NCI-H2081 treated with DMSO at 0.1 percent for 48 hours (cell line): ENCODE results near the gene HAUS6.
A peak's percentile ranks its signal among the peaks of the same experiment; 100 is the strongest.
"Not testable (repeated sequence)": the region's sequence is repeated elsewhere in the genome, so short reads cannot be mapped to it uniquely, and the experiment has no call there.

Source experiments
- DNase-seq: peaks from one replicate; lab custom pipeline; 2025; lab: John Stamatoyannopoulos, UW

The HAUS6 gene

DNA sequence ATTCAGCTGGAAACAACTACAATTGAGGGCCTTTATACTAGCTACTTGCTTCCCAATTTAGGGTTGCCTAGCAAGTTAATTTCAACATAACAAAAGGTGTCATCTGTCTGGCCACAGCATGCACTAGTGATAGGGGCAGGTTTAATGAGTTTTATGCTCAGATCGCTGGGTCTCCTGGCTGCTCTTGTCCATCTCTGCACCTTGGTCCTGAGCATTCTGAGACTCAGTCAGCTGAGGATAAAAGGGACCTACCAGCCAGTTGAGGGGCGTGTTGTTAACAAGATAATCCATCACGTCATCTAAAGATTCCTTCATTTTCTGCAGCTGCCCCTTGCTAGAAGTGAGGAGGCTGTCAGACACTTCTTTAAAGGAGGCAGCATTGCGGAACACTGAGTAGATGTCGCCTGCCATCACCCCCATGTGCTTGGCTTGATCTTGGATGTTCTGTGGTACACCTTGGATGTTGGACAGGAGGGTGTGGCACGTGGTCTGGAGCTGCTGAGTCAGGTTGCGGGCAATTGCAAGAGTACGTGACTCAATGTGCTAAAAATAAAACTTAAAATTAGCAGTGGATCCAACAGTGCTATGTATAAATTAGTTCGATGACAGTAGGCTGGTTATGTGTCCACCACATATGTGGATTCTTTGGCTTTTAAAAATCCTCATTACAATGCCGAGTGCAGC is 13.5 kb upstream of the HAUS6 start:
- DNase-seq, result no peak

DNA sequence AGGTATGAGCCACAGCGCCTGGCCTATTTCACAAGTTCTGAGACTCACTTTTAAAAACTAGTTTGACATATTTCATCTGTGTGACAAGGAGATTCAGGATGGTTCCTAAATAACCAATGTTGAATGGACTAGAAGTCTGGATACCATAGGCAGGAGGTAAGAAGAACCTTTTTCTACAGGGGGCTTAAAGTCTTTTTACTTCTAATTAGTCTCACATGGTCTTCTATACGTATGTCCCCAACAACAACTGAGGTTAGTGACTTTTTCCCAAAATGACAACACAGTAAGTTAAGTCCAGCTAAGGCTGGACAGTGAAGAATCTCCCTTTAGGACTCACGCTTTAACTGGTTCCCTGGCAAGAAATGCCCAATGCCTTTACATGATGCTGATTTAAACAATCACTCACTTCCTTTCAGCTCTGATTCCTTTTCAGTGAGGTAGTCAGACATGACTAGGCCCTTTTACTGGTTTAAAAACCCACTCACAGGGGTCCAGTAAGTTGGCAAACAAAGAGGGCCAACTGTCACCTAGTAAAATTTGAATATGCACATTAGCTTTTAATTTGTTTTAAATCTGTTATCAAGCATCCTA is 12.1 kb upstream of the HAUS6 start:
- no peak for DNase-seq

DNA sequence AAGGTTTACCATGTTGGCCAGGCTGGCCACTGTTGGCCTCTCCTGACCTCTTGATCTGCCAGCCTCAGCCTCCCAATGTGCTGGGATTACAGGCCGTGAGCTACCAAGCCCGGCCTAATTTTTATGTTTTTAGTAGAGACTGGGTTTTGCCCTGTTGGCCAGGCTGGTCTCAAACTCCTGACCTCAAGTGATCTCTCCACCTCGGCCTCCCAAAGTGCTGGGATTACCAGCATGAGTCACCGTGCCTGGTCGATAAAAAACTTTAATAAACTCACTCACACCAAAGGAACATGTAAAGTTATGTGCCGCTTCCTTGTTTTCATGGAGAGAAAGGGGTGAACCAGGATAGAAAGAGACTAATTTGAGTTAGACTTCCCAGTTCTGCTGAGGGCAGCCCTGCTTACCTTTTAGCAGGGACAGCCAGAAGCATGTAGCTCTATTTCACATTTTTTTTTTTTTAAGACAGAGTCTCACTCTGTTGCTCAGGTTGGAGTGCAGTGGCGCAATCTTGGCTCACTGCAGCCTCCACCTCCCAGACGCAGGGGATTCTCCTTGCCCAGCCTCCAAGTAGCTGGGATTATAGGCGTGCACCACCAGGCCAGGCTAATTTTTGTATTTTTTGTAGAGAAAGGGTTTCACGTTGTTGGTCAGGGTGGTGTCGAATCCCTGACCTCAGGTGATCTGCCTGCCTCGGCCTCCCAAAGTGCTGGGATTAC is 11.4 kb upstream of the HAUS6 start:
- no peak for DNase-seq

DNA sequence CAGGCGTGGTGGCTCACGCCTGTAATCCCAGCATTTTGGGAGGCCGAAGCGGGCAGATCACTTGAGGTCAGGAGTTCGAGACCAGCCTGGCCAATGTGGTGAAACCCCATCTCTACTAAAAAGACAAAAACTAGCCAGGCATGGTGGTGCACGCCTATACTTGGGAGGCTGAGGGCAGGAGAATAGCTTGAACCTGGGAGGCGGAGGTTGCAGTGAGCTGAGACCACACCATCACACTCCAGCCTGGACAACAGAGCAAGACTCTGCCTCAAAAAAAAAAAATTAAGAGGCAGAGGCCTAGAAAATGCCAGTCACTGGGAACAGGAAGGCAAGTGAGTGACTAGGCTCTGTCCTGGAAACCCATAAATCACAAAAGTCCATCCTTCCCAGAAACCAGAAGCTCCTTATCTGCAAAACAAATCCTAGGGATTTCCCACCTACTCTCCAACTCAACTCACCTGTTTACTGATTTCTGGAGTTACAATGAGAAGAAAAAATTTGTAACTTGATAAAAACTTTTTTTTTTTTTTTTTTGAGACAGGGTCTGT is 10.4 kb upstream of the HAUS6 start:
- DNase-seq, result not testable (repeated sequence)

DNA sequence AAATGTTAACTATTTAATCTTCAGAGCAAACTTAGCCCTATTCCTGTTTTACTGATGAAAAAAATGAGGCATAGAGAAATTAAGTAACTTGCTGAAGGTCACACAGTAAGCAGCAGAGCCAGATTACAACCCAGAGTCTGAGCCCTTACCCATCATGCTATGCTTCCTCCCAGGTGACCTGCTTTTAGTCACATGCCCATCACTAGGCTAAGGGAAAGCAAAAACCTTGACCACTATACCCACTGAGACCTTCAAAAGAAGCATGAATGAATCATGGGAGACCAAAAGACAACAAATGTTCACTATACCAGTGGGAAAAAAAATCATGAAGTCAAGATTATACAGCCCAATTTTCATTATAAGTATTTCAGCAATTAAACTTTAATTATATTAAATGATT is 5.3 kb upstream of the HAUS6 start:
- no peak for DNase-seq

DNA sequence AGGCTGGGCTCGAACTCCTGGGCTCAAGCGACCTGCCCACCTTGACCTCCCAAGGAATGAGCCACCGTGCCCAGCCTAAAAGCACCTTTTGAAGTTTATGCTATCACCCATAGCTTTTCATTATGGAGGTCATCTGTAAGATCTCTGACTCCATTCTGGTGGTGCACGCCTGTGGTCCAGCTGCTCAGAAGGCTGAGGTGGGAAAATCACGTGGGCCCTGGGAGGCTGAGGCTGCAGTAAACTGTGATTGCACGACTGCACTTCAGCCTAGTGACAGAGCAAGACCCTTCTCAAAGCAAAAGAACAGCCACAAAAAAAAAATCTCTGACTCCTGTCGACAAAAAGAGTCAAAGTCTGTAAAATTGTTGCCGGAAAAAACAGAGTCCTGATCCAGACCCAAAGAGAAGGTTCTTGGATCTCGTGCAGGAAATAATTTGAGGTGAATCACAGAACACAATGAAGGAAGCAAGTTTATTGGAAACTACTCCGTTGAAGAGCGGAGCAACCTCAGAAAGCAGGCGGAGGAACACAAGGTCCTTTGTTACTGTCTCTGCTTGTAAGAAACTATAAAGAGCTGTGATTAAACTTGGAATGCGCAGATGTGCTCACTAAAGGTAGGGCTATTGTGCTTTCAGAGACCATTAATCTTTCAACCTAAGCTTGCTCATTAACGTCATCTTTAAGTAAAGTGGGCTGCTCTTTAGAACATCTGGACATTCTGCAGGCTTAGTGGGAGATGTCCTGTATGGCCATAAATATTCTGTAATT is 2.0 kb upstream of the HAUS6 start:
- DNase-seq, result no peak

DNA sequence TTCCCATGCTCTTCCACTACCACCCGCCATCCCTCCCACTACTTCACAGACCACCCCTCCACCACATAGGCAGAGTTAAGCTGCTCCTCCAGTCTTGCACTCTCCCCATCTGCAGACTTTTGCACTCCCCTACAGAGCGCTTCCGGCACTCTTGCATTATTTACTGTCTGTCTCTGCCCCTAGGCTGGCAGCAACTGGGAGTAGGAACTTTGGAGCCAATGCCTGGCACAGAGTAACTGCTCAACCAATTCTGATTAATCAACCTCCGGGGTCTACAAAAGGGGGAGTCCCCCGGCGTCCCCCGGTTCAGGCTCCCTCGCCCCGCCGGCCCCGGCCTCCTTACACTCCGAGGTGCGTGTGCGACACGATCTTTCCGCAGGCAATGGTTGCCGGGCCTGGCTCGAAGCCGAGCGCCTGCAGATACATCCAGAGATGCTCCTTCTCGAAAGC is 498 bp downstream of the HAUS6 start:
- no peak for DNase-seq

DNA sequence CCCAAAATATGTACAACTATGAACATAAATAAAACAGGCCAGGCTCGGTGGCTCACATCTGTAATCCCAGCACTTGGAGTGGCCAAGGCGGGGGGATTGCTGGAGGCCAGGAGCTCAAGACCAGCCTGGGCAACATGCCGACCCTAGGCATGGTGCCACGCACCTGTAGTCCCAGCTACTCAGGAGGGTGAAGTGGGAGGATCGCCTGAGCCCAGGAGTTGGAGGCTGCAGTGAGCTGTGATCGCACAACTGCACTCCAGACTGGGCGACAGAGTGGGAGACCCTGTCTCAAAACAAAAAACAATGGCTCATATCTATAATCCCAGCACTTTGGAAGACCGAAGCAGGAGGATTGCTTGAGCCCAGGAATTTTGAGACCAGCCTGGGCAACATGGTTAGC is 1.5 kb downstream of the HAUS6 start:
- DNase-seq, result no peak

DNA sequence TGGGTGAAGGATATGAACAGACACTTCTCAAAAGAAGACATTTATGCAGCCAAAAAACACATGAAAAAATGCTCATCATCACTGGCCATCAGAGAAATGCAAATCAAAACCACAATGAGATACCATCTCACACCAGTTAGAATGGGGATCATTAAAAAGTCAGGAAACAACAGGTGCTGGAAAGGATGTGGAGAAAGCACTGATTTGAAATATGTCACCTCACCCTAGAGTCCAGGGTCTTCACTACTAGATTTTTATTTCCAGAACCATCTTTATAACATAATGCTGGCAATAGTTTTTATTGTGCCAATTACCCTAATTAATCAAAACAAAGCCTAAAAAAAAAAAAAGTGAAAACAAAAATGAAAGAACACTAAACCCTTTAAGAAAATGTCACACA is 5.3 kb downstream of the HAUS6 start:
- not testable (repeated sequence) for DNase-seq

DNA sequence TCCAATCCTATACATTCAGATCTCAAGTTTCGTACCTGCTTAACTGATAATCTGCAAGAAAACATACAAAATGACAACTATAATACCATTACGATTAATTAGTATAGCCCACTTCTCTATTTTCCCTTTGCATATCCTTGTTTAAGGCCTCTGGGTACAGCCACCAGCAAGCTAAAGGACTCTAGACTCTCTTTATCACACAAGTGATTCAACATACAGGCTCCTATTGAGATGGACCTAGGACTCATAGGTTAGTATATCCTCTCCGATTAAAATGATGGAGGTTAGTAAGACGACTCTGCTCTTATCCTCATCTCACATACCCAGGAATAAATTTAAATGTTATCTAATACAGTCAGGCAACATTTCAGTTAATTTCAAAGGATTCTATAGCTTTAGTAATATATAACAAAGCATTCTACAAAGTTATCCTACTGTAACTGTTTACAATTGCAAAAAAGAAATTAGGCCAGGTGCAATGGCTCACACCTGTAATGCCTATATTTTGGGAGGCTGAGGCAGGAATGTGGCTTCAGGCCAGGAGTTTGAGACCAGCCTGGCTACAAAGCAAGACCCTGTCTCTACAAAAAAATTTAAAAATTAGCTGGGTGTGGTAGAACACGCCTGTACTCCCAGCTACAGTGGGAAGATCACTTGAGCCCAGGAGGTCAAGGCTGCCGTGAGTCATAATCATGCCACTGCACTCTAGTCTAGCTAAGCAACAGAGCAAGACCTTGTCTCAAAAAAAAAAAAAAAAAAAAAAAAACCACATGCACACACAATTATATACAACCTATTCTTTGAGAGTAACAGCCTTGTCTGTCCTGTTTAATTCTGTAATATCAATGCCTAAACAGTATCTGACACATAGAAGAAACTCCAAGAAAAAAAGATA is 15.4 kb downstream of the HAUS6 start:
- DNase-seq, result no peak

- no peak for DNase-seq
Measured at GRCh38 chr9:19085295-19085694, 17.4 kb downstream of the HAUS6 start.

GRCh38 chr9:19074836-19075235 is 27.9 kb downstream of the HAUS6 start:
- no peak for DNase-seq

DNA sequence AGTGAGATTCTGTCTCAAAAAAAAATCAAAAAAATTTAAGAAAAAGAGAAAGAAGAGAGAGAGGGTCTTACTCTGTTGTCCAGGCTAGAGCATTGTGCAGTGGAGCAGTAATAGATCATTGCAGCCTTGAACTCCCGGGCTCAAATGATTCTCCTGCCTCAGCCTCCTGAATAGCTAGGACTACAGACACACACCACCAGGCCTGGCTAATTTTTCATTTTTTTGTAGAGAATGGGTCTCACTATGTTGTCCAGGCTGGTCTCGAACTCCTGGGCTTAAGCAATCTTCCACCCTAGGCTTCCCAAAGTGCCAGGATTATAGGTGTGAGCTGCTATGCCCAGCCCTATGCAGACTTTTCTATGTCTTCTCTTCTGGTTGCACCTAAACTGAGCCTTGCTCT is 28.5 kb downstream of the HAUS6 start:
- DNase-seq, result no peak

DNA sequence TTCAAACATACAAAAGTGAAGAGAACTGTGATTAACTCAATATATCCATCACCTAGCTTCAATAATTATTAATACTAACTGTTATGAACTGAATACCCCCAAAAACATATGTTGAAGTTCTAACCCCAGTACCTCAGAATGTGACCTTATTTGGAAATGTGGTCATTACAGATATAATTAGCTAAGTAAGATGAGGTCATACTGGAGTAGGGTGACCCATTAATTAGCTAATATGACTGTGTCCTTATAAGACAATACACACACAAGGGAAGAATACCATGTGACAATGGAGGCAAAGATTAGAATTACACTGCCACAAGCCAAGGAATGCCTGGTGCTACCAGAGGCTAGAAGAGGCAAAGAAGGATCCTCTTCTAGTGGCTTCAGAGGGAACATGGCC is 45.7 kb downstream of the HAUS6 start:
- no peak for DNase-seq

DNA sequence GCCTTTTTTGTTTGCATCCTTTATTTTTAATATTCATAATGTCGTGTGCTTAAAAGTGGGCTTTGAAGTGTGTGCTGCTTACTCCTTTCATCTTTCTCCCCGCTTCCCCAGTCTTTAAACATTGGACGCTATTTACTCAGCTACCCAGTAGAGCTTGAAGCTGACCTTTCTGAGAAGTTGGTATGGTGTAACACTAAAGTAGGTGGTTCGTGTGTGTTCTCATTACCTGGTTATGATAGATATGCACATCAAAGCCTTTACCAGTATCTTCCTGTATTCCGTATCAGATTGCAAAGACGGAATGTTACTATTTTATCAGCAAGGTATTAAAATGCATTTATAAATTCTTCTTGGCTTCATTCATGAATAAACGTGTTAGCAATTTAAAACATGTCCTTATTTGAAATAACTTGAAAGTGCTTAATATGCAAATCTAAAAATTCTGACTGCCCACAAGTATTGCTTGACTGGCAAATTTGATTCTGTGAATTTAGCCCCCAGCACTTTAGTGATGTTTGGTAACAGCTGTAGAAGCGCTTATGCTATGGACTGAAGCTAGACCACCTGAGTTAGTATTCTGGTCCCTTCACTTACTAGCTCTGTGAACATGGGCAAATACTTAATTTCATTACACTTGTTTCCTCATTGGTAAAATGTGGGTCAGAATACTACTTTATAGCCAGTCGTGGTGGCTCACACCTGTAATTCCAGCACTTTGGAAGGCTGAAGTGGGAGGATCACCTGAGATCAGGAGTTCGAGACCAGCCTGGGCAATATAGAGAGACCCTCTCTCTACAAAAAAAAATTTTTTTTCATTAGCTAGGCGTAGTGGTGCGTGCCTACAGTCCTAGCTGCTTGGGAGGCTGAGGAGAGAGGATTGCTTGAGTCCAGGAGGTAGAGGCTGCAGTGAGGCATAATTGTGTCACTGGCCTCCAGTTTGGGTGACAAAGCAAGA is 51.8 kb downstream of the HAUS6 start:
- no peak for DNase-seq

GRCh38 chr9:19049917-19050636 is 52.6 kb downstream of the HAUS6 start:
- DNase-seq, result no peak

GRCh38 chr9:19048966-19049916 is 53.5 kb downstream of the HAUS6 start, which contains the start of gene RRAGA:
Gene RRAGA (plus strand): TSS chr9:19049427. CDS start chr9:19049660, 233 bp downstream.
- peak; percentile 85 for DNase-seq

DNA sequence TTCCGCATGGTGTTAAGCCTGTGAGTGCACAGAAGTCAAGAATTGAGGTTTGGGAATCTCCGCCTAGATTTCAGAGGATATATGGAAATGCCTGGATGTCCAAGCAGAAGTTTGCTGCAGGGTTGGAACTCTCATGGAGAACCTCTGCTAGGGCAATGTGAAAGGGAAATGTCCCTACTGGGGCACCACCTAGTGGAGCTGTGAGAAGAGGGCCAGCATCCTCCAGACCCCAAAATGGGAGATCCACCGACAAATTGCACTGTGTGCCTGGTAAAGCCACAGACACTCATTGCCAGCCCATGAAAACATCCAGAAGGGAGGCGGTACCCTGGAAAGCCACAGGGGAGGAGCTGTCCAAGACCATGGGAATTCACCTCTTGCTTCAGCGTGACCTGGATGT is 66.1 kb downstream of the HAUS6 start:
- no peak for DNase-seq
